CD8-positive, alpha-beta memory T cell (primary cell): ENCODE measurements around the gene PRSS12. TPM values are rescaled to one million over a fixed set of nuclear protein-coding genes. Genes with fewer than 3 reads are reported as not detected.

ENCODE experiments used
- CTCF ChIA-PET: fragments of 350-600 bp; sonication (Branson Sonifier 250); formaldehyde crosslinking; loops from one replicate; lab custom pipeline; 2021; ENCODE audit warnings: antibody characterized with exemption; lab: Charles Lee
- POLR2A ChIA-PET: fragments of 350-600 bp; sonication (Branson Sonifier 250); formaldehyde crosslinking; loops from one replicate; lab custom pipeline; 2021; ENCODE audit warnings: antibody characterized with exemption; lab: Charles Lee
- DNase-seq, 5 donors: peaks; one replicate each; pipeline versions ENCODE4 v3.0.0 to v3.0.0-alpha.2; 2020 to 2022; ENCODE audit warnings: mixed read lengths in 1 of 5
- H3K27ac ChIP-seq: one replicate; pipeline ENCODE4 v1.7.0; 2013; ENCODE audit warnings: low read depth, mild to moderate bottlenecking, low read length, moderate library complexity
- H3K27me3 ChIP-seq: 2 replicates; pipeline ENCODE4 v1.7.0; 2013; ENCODE audit warnings: low read length, mild to moderate bottlenecking; ENCODE audit not compliant: insufficient read depth, poor library complexity, severe bottlenecking
- H3K36me3 ChIP-seq: 2 replicates; pipeline ENCODE4 v1.7.0; 2013; ENCODE audit warnings: mild to moderate bottlenecking, low read length, moderate library complexity; ENCODE audit not compliant: insufficient read depth
- H3K4me1 ChIP-seq: 2 replicates; pipeline ENCODE4 v1.7.0; 2013; ENCODE audit warnings: mild to moderate bottlenecking, low read length, moderate library complexity; ENCODE audit not compliant: insufficient read depth
- H3K4me3 ChIP-seq: 2 replicates; pipeline ENCODE4 v1.7.0; 2013; ENCODE audit warnings: mild to moderate bottlenecking, low read length
- H3K9me3 ChIP-seq: 2 replicates; pipeline ENCODE4 v1.7.0; 2013; ENCODE audit warnings: mild to moderate bottlenecking, low read length
- H3K27ac Mint-ChIP-seq, 8 donors: one replicate each; pipeline ENCODE4 v1.8.0; 2020 to 2021; ENCODE audit warnings: mixed read lengths in 8 of 8, mild to moderate bottlenecking in 6 of 8, inconsistent platforms in 3 of 8, moderate library complexity in 3 of 8
- H3K27me3 Mint-ChIP-seq, 2 donors: one replicate each; pipeline ENCODE4 v1.8.0; 2020 to 2021; ENCODE audit warnings: mixed read lengths in 2 of 2, mild to moderate bottlenecking in 1 of 2, moderate library complexity in 1 of 2
- H3K36me3 Mint-ChIP-seq, 3 donors: one replicate each; pipeline ENCODE4 v1.8.0; 2020 to 2021; ENCODE audit warnings: mixed read lengths in 3 of 3, inconsistent platforms in 1 of 3, mild to moderate bottlenecking in 1 of 3
- H3K4me1 Mint-ChIP-seq, 3 donors: one replicate each; pipeline ENCODE4 v1.8.0; 2020 to 2021; ENCODE audit warnings: mixed read lengths in 3 of 3, inconsistent platforms in 1 of 3, mild to moderate bottlenecking in 1 of 3
- H3K4me3 Mint-ChIP-seq, 7 donors: one replicate each; pipeline ENCODE4 v1.8.0; 2020 to 2021; ENCODE audit warnings: mixed read lengths in 7 of 7, mild to moderate bottlenecking in 6 of 7, moderate library complexity in 4 of 7, inconsistent platforms in 2 of 7
- H3K9me3 Mint-ChIP-seq, 5 donors: one replicate each; pipeline ENCODE4 v1.8.0; 2020 to 2022; ENCODE audit warnings: mixed read lengths in 5 of 5, mild to moderate bottlenecking in 3 of 5, moderate library complexity in 2 of 5, inconsistent platforms in 1 of 5
- polyA plus RNA-seq: library from polyadenylated mRNA; unstranded; fragments of 300-500 nt; fragmentation: Illumina TruSeq; gene quantifications from one replicate; pipeline ENCODE4 v1.2.3, GENCODE V29; 2021
- total RNA-seq, 2 experiments: library from RNA; stranded (reverse); gene quantifications; one replicate each; pipeline ENCODE4 v1.2.3, GENCODE V29; 2021

PRSS12 gene
- total and polyA plus RNA-seq, 3 experiments from 2014 or later = not detected

DNA sequence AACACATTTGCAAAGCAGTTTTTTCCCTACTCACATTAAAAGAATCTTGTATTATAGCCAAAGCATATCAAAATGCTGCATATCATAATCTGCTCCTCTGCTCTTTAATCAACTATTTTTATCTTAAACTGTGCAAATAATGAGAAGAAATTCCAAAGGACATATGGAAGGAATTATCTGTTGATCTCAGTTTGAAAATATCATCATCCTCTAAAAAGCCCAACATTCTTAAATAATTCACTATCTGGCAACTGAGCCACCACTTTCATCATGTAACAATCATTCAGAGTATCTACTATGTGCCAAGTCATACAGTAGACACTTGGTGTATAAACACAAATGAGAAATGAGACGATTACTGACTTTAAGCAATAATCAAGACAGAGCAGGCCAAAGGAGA is 63.0 kb downstream of the PRSS12 start:
- DNase-seq = no peak
- H3K36me3 ChIP-seq = no peaks in the 10 kb centered on the region
- ChIA-PET POLR2A (no interaction called here), CTCF (no interaction called here)
- H3K9me3 ChIP-seq = no peaks in the 10 kb centered on the region
- no peak overlapping the region for H3K27ac ChIP-seq
- no peak overlapping the region for H3K4me3 Mint-ChIP-seq
- no peaks in the 10 kb centered on the region for H3K9me3 Mint-ChIP-seq
- peak overlapping the region in 1 of 8 donors; percentile 58 for H3K27ac Mint-ChIP-seq
- no peak overlapping the region for H3K4me3 ChIP-seq
- no peaks in the 10 kb centered on the region for H3K4me1 Mint-ChIP-seq
- H3K36me3 Mint-ChIP-seq = peaks cover 0 to 9% (median 1%) of the 10 kb centered on the region in 3 donors
- H3K27me3 Mint-ChIP-seq = no peaks in the 10 kb centered on the region
- H3K4me1 ChIP-seq = no peaks in the 10 kb centered on the region
- H3K27me3 ChIP-seq = no peaks in the 10 kb centered on the region

- Mint-ChIP-seq H3K9me3 (no peaks in the 10 kb centered on the region), H3K4me3 (no peak overlapping the region), H3K27ac (no peak overlapping the region), H3K4me1 (peaks cover 5 to 15% (median 7%) of the 10 kb centered on the region in 3 donors), H3K36me3 (peaks cover 0 to 13% (median 9%) of the 10 kb centered on the region in 3 donors), H3K27me3 (no peaks in the 10 kb centered on the region)
- DNase-seq = no peak
- CTCF ChIA-PET = no interaction called here
- Histone ChIP-seq H3K9me3 (no peaks in the 10 kb centered on the region), H3K4me3 (no peak overlapping the region), H3K4me1 (no peaks in the 10 kb centered on the region), H3K27ac (no peak overlapping the region), H3K36me3 (no peaks in the 10 kb centered on the region), H3K27me3 (no peaks in the 10 kb centered on the region)
- POLR2A ChIA-PET = no interaction called here
Measured at GRCh38 chr4:118287711-118288451, 64.9 kb downstream of the PRSS12 start.

- no peak overlapping the region for H3K27ac Mint-ChIP-seq
- Histone ChIP-seq H3K27ac (no peak overlapping the region), H3K36me3 (no peaks in the 10 kb centered on the region), H3K4me1 (no peaks in the 10 kb centered on the region), H3K27me3 (no peaks in the 10 kb centered on the region), H3K9me3 (no peaks in the 10 kb centered on the region), H3K4me3 (no peak overlapping the region)
- H3K36me3 Mint-ChIP-seq = peaks cover 0 to 25% (median 11%) of the 10 kb centered on the region in 3 donors
- H3K27me3 Mint-ChIP-seq = no peaks in the 10 kb centered on the region
- ChIA-PET CTCF (no interaction called here), POLR2A (no interaction called here)
- peaks cover 11 to 25% (median 18%) of the 10 kb centered on the region in 3 donors for H3K4me1 Mint-ChIP-seq
- H3K4me3 Mint-ChIP-seq = no peak overlapping the region
- DNase-seq = no peak
- H3K9me3 Mint-ChIP-seq = no peaks in the 10 kb centered on the region
Measured at GRCh38 chr4:118286685-118287084, 66.1 kb downstream of the PRSS12 start.

- Histone ChIP-seq H3K36me3 (no peaks in the 10 kb centered on the region), H3K27me3 (no peaks in the 10 kb centered on the region), H3K4me1 (peaks cover 4% of the 10 kb centered on the region), H3K9me3 (no peaks in the 10 kb centered on the region), H3K4me3 (no peak overlapping the region), H3K27ac (no peak overlapping the region)
- peaks cover 0 to 31% (median 11%) of the 10 kb centered on the region in 3 donors for H3K36me3 Mint-ChIP-seq
- ChIA-PET POLR2A (no interaction called here), CTCF (no interaction called here)
- no peaks in the 10 kb centered on the region for H3K9me3 Mint-ChIP-seq
- DNase-seq = no peak
- no peaks in the 10 kb centered on the region for H3K27me3 Mint-ChIP-seq
- peaks cover 16 to 32% (median 26%) of the 10 kb centered on the region in 3 donors for H3K4me1 Mint-ChIP-seq
- peak overlapping the region in 2 of 8 donors; percentile 18 to 32 for H3K27ac Mint-ChIP-seq
- H3K4me3 Mint-ChIP-seq = no peak overlapping the region
Measured at GRCh38 chr4:118285931-118286330, 66.9 kb downstream of the PRSS12 start.

DNA sequence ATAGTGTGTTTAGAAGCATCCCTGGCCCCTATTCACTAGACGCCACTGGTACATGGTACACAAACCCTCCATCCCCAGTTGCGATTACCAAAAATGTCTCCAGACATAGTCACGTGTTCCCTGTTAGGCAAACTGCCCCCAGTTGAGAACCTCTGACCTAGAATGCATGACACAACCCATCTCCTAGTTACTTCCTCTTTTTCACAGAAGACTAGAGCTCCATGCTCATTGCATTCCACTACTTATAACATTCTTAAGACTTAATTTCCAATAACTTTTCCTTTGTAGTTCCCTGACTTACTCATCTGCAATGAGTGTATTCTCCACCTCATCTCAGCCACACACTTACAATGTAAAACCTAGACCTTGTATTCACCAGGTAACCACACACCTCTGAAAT is 68.6 kb downstream of the PRSS12 start:
- H3K27ac ChIP-seq = no peak overlapping the region
- peaks cover 0 to 43% (median 9%) of the 10 kb centered on the region in 3 donors for H3K36me3 Mint-ChIP-seq

DNA sequence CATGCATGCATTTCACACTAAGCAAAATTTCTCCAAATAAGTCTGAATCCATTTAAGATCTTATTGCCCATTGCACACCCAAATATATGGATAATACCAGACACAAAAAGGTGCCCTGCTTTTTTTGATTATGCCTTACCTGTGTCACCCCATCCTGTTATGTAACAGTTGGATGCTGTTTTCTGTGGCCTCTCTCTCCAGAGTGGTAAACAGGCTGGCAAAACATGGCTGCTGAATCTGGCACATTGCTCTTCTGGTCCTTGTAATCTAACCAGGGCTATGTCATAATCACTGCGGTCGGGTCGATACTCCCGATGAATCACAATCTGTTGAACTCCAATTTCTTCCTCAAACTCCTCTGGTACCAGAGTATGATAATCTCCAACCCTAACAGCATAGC is 70.1 kb downstream of the PRSS12 start:
- Mint-ChIP-seq H3K27me3 (no peaks in the 10 kb centered on the region), H3K9me3 (no peaks in the 10 kb centered on the region), H3K36me3 (peaks cover 0 to 54% (median 9%) of the 10 kb centered on the region in 3 donors), H3K27ac (peak overlapping the region; percentile 30 to 80 (median 56)), H3K4me3 (peak overlapping the region in 2 of 7 donors; percentile 18 to 25), H3K4me1 (peaks cover 35 to 63% (median 58%) of the 10 kb centered on the region in 3 donors)
- no peak for DNase-seq
- Histone ChIP-seq H3K4me1 (peaks cover 23% of the 10 kb centered on the region), H3K36me3 (no peaks in the 10 kb centered on the region), H3K27me3 (no peaks in the 10 kb centered on the region), H3K4me3 (no peak overlapping the region), H3K27ac (no peak overlapping the region), H3K9me3 (no peaks in the 10 kb centered on the region)
- ChIA-PET POLR2A (no interaction called here), CTCF (no interaction called here)

More for the DNA sequence above, 68.6 kb downstream of the PRSS12 start:
- H3K4me3 ChIP-seq = no peak overlapping the region
- peak overlapping the region in 3 of 8 donors; percentile 1 to 80 (median 8) for H3K27ac Mint-ChIP-seq
- H3K36me3 ChIP-seq = no peaks in the 10 kb centered on the region
- no peaks in the 10 kb centered on the region for H3K27me3 ChIP-seq
- no peaks in the 10 kb centered on the region for H3K27me3 Mint-ChIP-seq
- CTCF ChIA-PET = no interaction called here
- peaks cover 21% of the 10 kb centered on the region for H3K4me1 ChIP-seq
- H3K4me3 Mint-ChIP-seq = peak overlapping the region in 1 of 7 donors; percentile 15
- POLR2A ChIA-PET = no interaction called here
- H3K9me3 Mint-ChIP-seq = no peaks in the 10 kb centered on the region
- H3K4me1 Mint-ChIP-seq = peaks cover 29 to 50% (median 44%) of the 10 kb centered on the region in 3 donors
- DNase-seq = no peak
- H3K9me3 ChIP-seq = no peaks in the 10 kb centered on the region

DNA sequence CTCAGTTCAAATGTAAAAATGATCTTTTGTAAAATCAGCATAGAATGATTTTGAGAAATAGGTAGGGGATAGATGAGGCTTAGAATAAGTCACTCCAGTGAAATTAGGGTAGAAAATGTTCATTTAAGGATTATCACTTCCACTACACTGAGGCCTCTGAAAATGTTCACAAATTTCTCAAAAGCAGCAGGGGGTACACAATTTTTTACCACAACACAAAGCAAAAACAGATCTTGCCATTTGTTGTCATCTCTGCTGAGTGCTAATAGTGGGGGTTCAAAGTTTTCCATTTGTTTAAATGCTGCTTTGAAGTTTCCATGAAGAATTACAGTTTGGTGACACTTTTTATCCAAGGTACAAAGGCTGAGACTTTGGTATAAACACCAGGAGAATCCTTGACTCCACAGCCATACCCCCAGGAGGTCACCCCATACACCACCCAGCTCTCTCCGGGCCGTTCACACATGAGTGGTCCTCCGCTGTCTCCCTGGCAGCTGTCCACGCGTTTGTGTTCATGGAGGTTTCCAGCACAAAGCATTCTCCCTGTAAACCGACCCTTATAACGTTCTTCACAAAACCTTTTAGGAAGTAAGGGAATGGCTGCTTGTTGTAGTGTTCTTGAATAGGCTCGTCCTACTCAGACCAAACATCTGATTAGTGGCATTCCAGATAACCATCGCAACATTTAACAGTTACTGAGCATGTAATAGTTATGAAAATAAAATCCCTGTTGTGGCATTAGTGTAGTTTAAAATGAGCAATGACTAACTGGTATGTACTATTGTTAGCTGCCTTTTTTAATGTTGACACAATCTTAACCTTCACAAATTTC is 71.0 kb downstream of the PRSS12 start:
- peak overlapping the region; percentile 27 to 69 (median 49) for H3K27ac Mint-ChIP-seq

More for the DNA sequence above, 71.0 kb downstream of the PRSS12 start:
- Histone ChIP-seq H3K4me3 (no peak overlapping the region), H3K36me3 (no peaks in the 10 kb centered on the region), H3K4me1 (peaks cover 24% of the 10 kb centered on the region), H3K27me3 (no peaks in the 10 kb centered on the region), H3K9me3 (no peaks in the 10 kb centered on the region), H3K27ac (no peak overlapping the region)
- Mint-ChIP-seq H3K36me3 (peaks cover 0 to 54% (median 9%) of the 10 kb centered on the region in 3 donors), H3K4me3 (peak overlapping the region in 1 of 7 donors; percentile 21), H3K9me3 (no peaks in the 10 kb centered on the region), H3K27me3 (no peaks in the 10 kb centered on the region), H3K4me1 (peaks cover 38 to 71% (median 63%) of the 10 kb centered on the region in 3 donors)
- ChIA-PET POLR2A (no interaction called here), CTCF (interaction anchor here (1.0 kb wide), 1 partner anchor 72 kb away, joined by 3 read pairs; no protein-coding TSS in a partner anchor)
- no peak for DNase-seq
